G401.6 (cell line): ENCODE results near the gene FGF14.

Source experiments
- FAIRE-seq: peaks from 2 replicates; lab custom pipeline; 2012; peaks lifted over from hg19 to GRCh38; lab: Jason Lieb, UNC

Gene FGF14

DNA sequence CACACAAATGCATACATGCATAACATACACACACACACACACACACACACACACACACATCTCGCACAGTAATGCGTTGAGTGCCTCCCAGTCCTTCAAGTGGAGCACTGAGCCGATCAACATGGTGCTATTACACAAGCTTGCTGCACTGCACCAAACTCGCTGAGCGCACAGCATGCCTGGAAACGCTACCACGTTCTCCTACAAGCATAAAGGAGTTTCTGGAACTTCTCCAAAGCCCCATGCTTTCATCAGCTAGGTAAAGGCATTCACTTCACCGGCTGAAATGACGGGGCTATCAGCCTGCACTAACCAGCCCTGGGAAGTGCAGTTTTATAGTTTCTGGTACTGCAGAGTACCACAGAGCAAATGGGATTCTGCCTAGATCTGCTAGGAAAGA is 92.7 kb downstream of the FGF14 start:
- FAIRE-seq: no peak

DNA sequence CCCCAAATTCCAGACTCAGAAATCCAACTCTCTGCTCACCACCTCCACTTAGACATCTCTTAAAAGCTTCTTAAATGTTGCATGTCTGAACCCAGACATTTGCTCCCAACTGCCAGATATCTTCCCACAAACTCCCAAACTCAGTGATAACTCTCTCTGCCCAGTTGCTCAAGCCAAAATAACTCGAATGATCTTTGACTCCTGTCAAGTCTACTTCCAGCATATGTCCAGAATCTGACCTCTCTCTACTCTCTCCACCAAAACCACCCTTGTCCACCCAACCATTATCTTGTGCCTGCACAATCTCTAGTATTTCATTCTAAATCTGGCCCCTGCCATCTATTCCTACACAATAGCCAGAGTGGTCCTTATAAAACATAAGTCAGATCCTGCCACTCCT is 99.3 kb downstream of the FGF14 start:
- no peak for FAIRE-seq

DNA sequence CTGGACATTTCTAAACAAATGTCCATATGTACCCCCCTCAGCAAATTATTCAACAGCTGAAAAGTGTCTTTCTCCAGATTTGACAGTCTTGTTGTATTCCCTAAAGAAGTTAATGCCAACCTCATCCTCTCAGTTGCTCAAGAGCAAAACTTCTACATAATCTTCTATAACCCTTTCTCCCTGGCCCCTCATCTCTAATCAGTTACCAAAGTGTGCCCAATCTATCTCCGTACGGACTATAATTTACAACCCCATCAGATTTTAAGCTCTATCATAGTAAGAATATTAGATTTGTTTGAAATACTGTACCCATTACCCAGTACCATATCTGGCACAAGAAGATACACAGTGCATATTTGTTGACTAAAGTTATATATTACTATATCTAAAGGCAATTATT is 101.5 kb downstream of the FGF14 start:
- FAIRE-seq: no peak

DNA sequence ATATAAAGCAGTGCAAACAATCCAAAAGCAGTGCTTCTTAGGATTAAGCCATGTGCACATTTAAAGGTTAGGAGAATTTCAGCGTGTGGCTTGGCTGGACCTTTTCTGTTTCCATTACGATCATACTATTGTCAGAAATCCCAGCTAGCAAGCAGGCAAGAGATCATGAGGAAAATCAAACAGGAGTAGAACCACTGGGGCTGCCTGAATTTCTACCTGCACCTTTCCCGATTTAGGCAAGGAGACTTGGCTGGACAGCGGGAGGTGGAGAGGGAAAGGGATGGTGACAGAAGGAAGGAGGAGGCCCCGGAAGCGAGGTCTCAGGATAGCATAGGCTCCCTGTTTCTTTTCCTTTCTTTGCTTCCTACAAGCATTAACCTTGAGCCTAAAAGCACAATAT is 102.5 kb downstream of the FGF14 start:
- FAIRE-seq: no peak

DNA sequence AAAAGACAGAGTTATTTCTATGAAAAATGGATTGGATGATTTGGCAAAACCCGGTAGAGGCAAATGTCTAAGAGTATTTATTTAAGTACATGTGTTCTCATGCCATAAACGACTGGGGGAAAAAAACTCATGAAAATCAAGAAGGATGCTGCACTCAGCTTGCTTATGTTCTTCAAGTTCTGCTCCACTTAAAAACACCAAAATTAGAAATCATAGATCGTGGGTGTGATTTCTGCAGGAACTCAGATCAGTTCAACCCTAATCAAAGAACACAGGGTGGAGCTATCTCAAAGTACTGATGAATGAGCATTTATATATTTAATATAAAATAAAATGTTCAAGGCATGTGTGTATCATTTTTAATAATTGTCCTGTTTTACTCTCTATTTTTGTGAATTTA is 103.8 kb downstream of the FGF14 start:
- no peak for FAIRE-seq

DNA sequence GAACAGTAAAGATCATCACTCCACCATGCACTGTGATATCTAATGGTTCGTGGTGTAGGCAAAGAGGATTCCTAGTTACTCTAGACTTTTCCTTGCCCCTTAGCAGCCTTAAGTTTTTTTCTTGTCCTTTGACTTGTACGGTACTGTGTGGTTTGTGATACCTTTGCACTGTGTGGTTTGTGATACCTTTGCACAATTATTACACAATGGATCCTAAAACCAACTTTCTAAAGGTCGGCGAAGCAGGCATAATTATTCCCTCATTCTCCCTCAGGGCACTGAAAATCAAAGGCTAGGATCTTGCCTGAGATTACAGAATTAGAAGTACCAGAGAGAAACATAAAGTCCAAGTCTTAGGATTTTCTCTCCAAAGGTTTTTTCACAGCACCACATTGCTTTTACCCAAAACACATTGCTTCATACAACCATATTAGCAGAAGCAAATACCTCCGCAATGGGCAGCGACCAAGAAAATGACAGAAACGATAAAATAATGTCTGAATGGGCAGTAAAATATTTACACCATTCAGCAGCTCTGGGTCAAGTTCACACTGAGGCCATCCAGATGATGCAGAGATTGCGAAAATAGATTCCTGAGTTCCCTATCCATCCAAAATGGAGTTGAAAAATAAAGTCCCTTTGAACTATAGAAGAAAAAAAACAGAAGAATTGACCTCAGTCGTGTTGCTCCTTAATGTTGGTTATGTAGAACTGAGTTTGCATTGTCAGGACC is 106.4 kb downstream of the FGF14 start:
- no peak for FAIRE-seq

DNA sequence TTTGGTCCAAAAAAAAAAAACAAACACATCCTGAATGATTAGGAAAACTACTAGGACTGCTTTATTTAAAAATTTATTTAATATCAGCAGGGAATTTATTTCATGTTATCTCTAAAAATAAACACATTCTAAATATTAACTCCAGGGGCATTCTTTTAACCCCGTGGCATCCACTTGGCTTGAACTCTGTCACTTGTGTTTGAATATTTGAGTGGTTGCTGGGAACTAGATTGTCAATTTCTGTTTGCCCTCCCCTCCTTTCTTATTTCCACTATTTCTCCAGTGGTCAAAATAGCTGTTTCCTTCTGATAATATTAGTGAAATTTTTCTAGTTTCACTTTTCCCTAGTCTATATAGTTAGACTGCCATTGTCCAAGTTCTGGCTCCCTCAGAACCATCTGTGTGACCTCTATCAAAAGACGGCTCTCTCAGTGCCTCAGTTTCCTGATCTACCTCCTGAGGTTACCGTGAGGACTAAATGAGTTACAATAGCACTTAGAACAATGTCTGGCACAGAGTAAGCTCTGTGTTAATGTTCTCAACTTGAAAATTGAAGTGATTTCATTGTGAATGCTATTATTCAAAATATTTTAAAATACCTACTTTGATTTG is 107.3 kb downstream of the FGF14 start:
- FAIRE-seq: no peak

DNA sequence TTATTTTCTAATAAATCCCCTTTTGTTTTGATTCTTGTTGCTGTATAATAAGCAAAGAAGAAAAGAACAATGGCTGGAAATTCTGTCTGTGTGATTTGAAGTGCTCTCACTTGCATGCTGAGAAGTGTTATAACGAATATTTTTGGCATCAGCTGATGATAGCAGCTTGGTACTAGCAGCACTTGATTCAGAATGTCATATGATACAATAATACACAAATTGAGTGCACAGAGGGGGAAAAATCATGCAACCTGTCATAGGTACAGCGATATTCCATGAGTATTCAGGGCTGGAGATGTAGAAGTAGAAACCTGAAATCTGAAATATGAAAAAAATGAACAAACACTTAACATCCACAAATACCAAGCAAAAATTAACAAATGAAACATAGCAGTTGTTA is 108.1 kb downstream of the FGF14 start:
- no peak for FAIRE-seq

DNA sequence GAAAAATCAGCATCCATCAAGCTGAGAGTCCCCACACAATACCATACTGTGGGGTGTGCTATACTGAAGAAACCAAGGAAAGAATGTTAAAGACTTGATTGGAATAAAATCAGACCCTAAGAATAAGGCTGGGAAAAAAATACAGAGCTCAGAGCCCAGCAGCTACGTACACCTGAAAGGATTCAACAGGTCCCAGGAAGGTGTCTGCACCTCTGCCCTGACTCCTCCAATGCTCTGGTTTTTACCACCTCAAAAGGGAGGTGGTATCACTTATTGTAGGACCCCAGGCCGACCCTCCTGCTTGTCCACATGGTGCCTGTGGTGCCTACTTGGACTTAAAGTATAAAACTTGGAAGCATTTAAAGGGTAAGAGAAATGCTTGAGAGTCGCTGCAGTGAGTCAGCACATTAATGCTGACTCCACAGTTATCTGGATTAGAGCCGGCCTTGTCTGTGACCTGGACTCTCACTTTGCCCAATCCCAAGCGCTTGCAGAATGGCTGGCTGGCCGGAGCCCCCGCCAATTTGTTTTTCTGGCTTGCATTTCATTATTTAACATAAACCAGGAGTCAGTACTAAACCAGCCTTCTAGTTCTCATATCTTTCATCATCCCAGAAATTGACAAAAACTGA is 110.1 kb downstream of the FGF14 start:
- FAIRE-seq: no peak

DNA sequence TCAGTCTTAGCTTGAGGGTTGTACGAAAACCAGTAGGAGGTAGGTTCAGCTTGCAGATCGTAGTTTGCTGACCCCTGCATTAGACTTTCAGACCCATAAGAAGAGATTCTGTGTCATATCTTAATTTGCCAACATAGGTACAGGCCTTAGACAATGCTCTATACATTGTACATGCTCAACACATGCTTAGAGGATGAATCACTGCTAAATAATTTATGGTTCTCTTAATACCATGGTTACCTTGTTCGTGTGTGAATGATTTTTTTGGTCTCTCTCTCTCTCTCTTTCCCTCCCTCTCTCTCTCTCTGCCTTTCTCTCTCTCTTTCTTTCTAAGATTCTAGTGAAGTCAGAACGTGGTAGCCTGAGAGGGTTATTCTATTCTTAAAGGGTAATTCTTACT is 112.2 kb downstream of the FGF14 start:
- no peak for FAIRE-seq

DNA sequence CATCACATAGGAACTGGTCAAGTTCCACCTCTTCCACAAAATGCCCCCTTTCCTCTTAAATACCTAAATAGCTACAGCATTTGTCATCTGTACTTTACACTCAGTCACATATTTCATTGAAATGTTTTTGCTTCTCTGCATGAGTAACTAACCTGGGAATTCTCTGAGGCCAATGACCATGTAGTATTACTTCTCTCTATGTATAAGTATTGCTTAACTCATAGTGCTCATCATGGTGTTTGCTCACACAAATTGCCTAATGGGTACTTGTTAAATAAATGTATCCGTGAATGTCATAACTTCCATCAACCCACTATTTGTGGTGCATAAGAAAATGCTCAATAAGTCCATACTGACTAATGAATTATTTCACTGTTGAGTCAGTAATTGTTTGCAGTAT is 115.5 kb downstream of the FGF14 start:
- no peak for FAIRE-seq

DNA sequence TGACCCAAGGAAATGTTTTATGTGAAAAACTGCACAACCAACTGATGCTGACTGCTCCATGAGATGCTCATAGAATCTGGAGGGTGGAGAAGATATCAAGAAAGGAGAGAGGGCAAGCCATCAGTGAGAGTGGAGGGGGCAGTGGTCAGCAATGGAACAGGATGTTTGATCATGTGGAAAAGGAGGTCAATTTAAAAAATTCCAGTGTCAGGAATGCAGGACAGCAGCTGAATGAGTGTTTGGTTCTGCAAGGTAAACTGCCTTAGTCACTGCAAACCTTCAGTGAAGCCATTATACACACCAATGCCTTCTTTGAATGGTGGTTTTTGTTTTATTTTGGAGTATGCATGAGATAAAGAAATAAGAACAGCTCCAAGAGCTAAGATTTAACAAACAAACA is 121.5 kb downstream of the FGF14 start:
- no peak for FAIRE-seq

DNA sequence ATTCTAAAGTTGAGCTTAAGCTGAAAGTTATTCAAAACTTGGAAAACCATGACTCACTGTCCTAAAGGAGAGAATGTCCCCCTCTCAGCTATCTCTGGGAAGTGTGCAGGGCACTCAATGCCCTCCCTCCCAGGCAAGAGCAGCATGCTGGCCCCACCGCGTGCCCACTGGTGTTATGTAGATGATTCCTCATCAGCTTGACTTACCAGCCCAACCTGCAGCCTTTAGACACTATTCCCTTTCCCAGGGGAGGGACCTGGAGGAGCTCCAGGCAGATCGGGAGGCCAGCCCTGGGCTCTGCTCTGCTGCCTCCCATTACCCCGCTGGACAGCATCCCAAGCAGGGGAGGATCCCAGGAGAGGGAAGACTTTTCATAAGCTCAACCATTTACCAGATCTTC is 124.6 kb downstream of the FGF14 start:
- FAIRE-seq: no peak

DNA sequence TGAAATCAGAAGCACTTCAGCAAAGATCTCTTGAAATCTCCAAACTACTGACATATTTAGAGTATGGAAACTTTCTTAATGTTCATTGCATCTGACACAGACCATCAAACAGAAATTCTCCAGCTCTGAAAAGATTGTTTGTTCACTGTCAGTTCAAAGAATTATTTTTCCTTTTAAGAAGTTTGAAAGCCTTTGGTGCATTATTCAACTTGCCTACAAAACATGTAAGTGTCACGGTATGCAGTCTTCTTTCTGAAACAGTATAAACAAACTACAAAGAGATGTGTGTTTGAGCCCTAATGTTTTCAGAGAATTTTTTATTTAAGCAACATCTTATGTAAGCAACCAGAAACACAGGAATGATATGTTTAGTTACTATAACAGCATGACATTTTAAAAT is 125.4 kb downstream of the FGF14 start:
- FAIRE-seq: no peak

DNA sequence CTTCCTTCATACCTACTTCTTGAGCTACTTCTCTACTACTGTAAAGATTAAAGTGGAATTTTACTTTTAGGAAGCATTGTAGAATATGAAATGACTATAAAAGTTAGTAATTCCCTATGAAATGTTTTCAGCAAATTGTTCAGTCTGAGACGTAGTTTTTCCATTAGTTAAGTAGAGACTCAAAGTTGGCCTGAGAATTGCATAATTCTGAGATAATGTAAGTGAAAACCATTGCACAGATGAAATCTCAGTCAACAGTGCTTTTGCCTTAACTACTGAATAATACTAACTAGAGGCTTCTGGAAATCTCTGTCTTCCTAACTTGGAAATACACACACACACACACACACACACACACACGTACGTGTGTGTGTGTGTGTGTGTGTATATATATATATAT is 125.9 kb downstream of the FGF14 start:
- no peak for FAIRE-seq

DNA sequence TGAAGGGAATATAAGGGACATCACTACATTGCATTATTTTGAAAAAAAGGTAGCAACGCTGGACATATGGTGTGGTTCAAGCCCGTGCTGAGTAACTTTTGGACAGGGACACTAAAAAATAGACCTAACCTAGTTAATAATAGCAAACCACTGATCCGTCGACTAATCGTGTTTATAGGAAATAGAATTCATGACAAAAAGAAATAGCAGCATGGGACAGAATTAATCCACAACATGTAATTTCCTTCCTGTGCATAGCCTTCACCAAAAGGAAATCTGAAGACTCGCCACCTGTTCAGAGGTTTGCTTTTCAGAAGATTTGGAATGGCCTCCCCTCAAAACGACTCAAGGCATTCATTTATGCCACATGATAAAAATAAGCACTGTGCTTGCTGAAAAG is 128.7 kb downstream of the FGF14 start:
- no peak for FAIRE-seq

DNA sequence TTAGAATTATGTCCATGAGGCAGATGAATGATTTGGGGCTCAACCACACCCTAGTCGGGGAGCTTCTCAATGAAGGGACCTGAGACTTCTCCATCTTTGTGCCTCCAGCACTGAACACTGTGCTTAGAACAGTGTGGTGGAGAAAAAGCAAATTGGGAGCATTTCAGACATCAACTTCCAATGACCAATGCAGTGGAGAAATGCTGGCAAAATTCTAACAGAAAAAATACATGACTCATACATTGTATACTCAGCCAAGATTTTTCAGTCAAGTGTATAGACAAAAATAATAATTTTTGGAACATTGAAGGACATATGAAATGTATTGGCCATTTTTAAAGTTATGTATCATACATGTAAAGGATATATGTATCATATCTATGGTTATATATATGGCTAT is 134.7 kb downstream of the FGF14 start:
- FAIRE-seq: no peak

DNA sequence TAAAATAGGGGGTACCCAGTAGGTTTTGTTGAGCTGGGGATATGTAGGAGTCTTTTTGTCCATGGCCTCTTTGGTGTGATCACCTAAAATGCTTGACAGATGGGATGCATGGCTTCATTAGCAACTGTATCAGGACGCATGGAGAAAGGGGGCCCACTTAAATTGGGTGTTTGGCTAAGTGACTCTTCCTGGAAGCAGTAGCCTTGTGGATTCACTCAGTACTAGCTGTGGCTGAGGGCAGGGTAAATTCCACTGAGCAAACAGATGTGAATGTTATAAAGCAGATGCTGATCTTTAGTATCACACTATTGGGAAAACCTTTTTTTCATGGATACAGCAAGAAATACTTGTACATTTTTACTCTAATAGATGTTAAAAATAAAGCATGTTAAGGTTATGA is 140.0 kb downstream of the FGF14 start:
- FAIRE-seq: no peak

DNA sequence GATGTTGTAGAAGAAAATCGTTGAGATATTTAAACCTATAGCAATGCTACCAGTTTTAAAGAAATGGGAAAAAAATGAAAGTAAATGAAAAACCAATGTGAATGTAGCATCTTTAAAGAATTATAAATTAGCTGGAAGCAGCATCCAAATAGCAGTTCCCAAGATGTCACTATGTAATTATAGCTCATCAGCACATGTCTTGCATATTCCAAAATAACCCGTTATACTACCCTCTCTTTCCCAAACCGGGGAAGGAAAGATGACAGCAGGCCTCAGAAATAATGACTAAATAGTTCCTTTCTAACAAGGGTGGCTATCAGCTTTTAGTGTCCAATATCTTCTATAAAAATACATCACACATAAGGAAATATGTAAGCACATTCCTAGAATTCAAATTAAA is 140.5 kb downstream of the FGF14 start:
- no peak for FAIRE-seq

DNA sequence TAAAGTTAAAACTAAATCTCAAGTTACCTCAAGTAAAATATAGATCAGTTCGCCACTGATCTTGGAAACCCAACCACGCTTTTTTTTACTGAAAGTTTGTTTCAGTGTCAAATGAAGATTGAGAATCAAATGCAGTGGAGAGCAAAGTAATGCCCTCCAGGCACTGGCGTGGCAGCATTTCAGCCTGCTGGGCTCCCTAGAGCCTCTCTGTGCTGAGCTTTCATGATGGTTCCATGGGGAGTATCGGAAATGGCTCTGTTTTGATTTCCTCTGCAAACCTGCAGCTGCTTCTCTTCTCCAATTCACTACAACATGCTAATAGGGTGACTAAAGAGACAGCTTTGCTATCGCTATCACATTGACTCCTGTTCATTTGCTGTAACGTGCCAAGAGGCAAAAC is 141.6 kb downstream of the FGF14 start:
- no peak for FAIRE-seq

DNA sequence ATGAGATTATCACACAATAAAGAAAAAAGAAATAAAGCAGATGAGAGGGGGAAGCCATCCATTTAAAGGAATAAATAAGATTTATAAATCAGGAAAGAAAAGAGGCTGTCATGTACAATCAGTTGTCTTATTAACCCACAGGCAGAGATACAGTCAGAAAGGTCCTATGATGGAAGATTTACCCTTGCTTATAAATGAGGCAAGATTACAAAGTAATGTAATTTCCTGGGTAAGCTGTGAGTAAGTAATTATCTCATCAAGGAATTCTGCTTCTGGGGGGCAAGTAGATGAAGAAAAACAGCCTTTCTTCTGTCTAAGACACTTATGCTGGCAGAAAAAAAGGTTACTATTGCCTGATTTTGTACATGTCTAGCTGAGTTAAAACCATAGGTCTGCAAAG is 146.4 kb downstream of the FGF14 start:
- no peak for FAIRE-seq

DNA sequence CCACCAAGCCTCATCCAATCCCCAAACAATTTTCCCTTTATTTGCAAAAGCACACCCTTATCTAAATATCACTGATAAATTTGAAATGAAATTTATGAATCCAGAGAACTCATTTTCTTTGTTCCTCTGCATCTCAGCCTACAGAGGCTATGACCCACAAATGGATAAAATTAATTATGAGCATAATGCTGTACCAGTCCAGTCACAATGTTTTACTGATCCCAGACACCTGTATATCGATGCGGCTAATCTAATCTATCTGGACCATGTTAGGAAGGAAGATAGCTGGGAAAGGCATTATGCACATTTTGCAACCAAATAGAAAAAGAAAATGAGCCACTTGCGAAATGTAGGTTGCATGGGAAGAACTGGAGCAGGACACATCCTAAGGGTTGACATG is 150.0 kb downstream of the FGF14 start:
- no peak for FAIRE-seq

DNA sequence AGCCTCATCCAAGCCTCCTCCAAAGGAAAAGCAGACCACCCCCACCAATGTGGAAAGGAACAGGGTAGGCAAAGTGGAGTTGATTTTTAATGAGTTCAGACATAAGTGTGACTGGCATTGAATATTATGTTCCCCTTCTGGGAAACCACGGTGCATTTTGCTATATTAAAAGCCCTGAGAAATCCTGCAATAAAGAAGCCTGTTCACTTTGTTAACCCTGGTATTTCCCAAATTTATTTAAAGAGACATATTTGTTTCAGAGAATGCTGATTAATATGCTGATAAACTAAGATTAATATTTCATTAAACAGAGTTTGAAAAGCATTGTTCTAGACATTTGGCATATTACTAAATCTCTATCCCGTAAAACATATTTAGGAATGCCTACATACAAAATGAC is 151.4 kb downstream of the FGF14 start:
- no peak for FAIRE-seq

DNA sequence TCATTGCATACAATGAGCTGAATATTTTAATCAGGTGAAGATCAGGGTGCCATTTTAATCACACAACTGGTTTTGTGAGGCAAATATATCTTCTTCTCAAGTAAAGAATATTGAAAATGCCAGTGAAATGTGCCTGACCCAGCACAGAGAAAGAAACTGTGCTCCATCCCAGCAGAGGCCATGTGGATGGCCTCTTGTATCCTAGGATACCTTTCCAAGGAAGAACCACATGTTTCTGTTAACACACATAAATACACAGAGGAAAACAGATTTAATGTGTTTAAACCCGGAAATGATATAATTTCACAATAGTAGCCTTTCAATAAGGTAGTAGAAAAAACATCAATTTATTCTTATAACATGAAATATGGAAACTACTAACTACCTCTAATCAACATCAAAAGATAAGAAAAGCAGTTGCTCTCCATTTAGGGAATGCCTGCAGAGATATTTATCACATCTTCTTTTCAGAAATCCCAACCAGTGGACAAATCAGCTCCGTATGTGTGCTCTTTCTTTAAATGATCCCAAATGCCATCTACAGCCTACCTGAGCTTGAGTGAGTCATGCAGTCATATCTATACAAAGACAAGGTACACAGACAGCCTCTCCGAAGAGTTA is 157.1 kb downstream of the FGF14 start:
- FAIRE-seq: no peak
